Colon (tissue), 2 donors: ENCODE measurements around the gene RFLNA.

Experiments used
- FAIRE-seq: peaks from 2 replicates; lab custom pipeline; 2012; peaks lifted over from hg19 to GRCh38; lab: Jason Lieb, UNC
- donor health status: control.
- donor health status: control.

The RFLNA gene

GRCh38 chr12:124304314-124304790, 9.5 kb downstream of the RFLNA start:
- FAIRE-seq, result no peak

GRCh38 chr12:124305136-124305535, 10.2 kb downstream of the RFLNA start:
- FAIRE-seq, result no peak

GRCh38 chr12:124305776-124306685, 11.1 kb downstream of the RFLNA start:
- no peak for FAIRE-seq

GRCh38 chr12:124306686-124307555, 12.0 kb downstream of the RFLNA start:
- FAIRE-seq, result no peak

GRCh38 chr12:124307556-124307825, 12.6 kb downstream of the RFLNA start:
- no peak for FAIRE-seq

GRCh38 chr12:124308741-124309140, 13.8 kb downstream of the RFLNA start:
- FAIRE-seq, result no peak

GRCh38 chr12:124309231-124309630, 14.3 kb downstream of the RFLNA start:
- FAIRE-seq, result no peak

GRCh38 chr12:124309744-124310143, 14.9 kb downstream of the RFLNA start:
- no peak for FAIRE-seq

- no peak for FAIRE-seq
Observed at GRCh38 chr12:124310178-124310577, 15.3 kb downstream of the RFLNA start.

- no peak for FAIRE-seq
Observed at GRCh38 chr12:124310785-124311184, 15.9 kb downstream of the RFLNA start.

GRCh38 chr12:124311292-124312109, 16.6 kb downstream of the RFLNA start:
- no peak for FAIRE-seq

GRCh38 chr12:124312601-124313000, 17.7 kb downstream of the RFLNA start:
- FAIRE-seq, result no peak

- FAIRE-seq, result no peak
Observed at GRCh38 chr12:124314207-124314606, 19.3 kb downstream of the RFLNA start.

GRCh38 chr12:124314766-124315165, 19.9 kb downstream of the RFLNA start:
- no peak for FAIRE-seq

- no peak for FAIRE-seq
Observed at GRCh38 chr12:124315372-124316044, 20.6 kb downstream of the RFLNA start.

GRCh38 chr12:124316257-124316900, 21.5 kb downstream of the RFLNA start:
- no peak for FAIRE-seq

- FAIRE-seq, result no peak
Observed at GRCh38 chr12:124317400-124317799, 22.5 kb downstream of the RFLNA start.

GRCh38 chr12:124318278-124319020, 23.6 kb downstream of the RFLNA start:
- FAIRE-seq, result no peak

GRCh38 chr12:124319368-124320050, 24.6 kb downstream of the RFLNA start:
- FAIRE-seq, result no peak

GRCh38 chr12:124321040-124321481, 26.2 kb downstream of the RFLNA start:
- FAIRE-seq, result no peak
